ENCODE results near the gene APOBEC4.

Gene APOBEC4

GRCh38 chr1:183674339-183674738, 21.2 kb upstream of the APOBEC4 start:
- peak; percentile 92 for DNase-seq

GRCh38 chr1:183673605-183674323, 20.6 kb upstream of the APOBEC4 start:
- DNase-seq: no peak

- no peak for DNase-seq
Measured at GRCh38 chr1:183670169-183670568, 17.1 kb upstream of the APOBEC4 start.

- DNase-seq: no peak
Measured at GRCh38 chr1:183656355-183656754, 3.2 kb upstream of the APOBEC4 start.

- peak; percentile 88 for DNase-seq
Measured at GRCh38 chr1:183655562-183656075, 2.5 kb upstream of the APOBEC4 start.

- no peak for DNase-seq
Measured at GRCh38 chr1:183654706-183655105, 1.6 kb upstream of the APOBEC4 start.

DNA sequence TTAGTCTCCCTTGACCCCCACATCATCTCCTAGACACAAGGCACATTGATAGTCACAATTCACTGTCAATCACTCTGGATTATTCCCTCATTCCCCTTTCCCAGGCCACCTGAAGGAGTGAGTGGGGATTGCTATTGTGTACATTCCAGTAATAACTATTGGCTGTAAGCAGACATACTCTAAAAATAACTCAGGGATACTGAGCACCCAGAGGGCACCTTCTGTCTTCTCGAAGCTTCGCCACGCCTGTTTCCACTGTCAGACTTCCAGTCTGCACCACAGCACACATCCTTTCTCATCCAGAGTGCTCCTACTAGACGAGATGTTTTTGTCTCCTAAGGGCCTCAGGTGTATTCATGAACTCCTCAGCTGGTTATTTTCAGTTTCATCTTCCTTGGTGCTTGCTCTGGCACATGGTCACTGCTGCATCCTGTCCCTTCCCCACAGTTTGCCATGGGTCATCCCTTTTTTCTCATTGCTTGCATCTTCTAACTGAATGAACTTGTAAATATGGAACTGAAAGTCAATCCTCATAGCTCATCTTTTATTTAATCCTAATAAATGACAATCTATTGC, 848 bp upstream of the APOBEC4 start:
- no peak for DNase-seq

- DNase-seq: no peak
Measured at GRCh38 chr1:183653462-183653794, 312 bp upstream of the APOBEC4 start.

- DNase-seq: no peak
Measured at GRCh38 chr1:183652107-183652506, 1.0 kb downstream of the APOBEC4 start.

- DNase-seq: no peak
Measured at GRCh38 chr1:183651612-183652011, 1.5 kb downstream of the APOBEC4 start.

DNA sequence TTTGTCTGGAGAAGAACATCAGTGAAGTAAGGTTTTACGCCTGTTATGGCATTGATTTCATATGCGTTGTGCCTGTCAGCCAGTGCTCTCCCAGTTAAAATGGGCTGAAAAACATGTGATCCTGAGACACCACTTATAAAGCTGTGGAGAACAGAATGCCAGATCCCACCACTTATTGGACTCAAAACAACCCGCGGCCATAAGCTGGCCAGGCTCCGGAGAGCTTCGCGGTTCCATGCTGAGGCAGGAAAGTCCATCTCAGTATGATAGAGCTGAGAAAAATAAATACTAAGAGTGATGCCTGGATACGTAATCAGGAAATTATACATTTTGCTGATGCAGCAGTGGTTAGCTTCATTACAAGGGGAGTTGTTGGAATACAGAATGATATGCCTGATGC, 5.1 kb downstream of the APOBEC4 start:
- DNase-seq: no peak

- no peak for DNase-seq
Measured at GRCh38 chr1:183646776-183647175, 6.3 kb downstream of the APOBEC4 start.

- no peak for DNase-seq
Measured at GRCh38 chr1:183645531-183645930, 7.6 kb downstream of the APOBEC4 start.

DNA sequence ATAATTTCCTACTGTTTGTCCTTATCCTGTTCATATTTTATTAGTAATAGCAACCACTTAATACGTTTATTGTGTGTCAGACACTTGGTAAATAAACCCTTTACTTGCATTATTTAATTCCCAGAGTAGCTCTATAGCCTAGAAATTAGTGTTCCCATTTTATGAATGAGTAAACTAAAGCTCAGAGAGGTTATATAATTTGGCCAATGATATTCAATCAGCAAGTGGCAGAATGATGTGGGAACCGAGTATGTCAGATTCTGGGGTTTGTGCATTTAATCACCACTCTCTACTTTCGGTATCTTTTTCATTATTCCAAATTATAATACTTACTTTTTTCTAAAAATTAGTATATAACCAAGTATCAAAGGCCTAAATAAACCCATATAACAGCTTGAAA, 10.9 kb downstream of the APOBEC4 start:
- no peak for DNase-seq

- no peak for DNase-seq
Measured at GRCh38 chr1:183640193-183640592, 12.9 kb downstream of the APOBEC4 start.

GRCh38 chr1:183638649-183639387, 14.3 kb downstream of the APOBEC4 start:
- DNase-seq: no peak

- no peak for DNase-seq
Measured at GRCh38 chr1:183636783-183637182, 16.3 kb downstream of the APOBEC4 start.

- DNase-seq: no peak
Measured at GRCh38 chr1:183636334-183636682, 16.8 kb downstream of the APOBEC4 start.

DNA sequence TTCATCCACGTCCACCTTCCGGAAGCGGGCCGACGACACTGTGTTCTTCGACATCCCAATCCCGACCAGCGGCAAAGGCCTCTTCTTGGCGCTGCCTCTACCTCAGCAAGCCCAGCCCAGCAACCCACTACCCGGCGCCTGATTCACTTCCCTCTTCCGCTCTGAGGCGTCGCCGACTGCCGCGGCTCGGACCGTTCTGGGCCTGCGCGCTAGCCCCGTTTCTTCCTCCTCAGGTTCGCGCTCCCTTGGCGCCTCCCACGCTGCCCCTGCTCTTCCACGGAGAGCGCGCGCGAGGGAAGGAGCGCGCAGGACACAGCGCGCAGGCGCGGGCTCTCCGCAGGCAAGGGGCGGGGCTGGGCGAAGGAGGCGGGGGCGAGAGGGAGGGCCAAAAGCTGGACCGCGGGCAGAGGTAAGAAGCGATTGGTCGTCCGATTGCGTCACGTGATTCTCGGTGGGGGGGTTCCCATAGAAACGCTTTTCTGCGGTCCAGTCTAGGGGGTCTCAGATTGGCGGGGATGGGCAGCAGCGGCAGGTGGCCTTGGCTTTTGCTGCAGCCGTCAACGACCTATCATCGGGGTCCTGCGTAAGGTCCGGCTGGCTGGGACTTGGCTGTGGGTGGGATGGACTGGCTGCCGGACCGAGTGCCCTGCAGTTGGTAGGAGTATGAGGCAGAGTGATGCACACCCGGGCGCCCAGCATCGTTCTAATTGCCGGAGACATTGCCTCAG, 17.3 kb downstream of the APOBEC4 start, which contains the start of gene ARPC5:
TSS of gene ARPC5 (minus strand) at position 178 of the 728 bp plus-strand sequence. CDS start at position 54, 124 bp downstream.
- DNase-seq: peak; percentile 98

GRCh38 chr1:183635099-183635605, 18.0 kb downstream of the APOBEC4 start:
- DNase-seq: peak; percentile 61

GRCh38 chr1:183634429-183635065, 18.6 kb downstream of the APOBEC4 start:
- DNase-seq: no peak

DNA sequence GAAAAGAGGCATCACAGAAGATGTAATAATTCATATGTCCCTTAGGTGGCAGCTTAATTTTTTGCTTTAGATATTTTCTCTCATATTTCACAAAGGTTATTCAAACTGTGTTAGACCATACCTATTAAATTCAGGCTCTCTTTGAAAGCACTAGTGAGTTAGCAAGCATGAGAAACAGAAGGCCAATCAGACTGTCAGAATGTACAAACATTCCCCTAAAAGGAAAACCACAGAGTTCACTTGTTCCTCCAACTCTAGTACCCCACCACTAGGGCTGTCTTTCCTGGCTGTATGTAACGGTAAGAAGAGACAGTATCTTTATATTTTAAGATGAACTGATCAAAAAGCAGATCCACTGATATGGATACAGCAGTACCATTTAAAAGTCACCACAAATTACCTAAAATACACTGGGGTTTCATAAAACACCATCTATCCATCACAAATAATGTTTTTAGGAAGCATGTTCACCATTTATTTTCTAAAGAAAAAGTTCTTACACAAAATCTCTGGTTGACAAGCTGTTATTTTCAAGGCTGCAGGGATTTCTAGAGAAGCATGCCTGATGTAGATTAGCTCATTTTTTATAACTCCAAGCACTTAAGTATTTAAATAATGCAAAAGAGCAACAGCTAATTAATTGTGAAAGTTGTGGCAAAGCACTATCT, 19.3 kb downstream of the APOBEC4 start:
- DNase-seq: no peak
